HepG2 (cell line): ENCODE data around the gene UQCR11.

ENCODE experiments used
- KDM1A ChIP-seq: IDR thresholded peaks from 2 replicates; pipeline ENCODE4 v1.6.1; 2016; ENCODE audit warnings: missing compliant biosample characterization
- POGZ ChIP-seq: sonication (generic); formaldehyde crosslinking; IDR thresholded peaks from 2 replicates; pipeline ENCODE4 v1.4.0; 2020; ENCODE audit warnings: mild to moderate bottlenecking, missing genetic modification reagents
- SNAI1 ChIP-seq: sonication (generic); formaldehyde crosslinking; IDR thresholded peaks from 2 replicates; pipeline ENCODE4 v1.5.0; 2020; ENCODE audit warnings: mild to moderate bottlenecking, missing genetic modification reagents, borderline replicate concordance
- TF ChIP-seq, protein P1 (sequence below): sonication (generic); formaldehyde crosslinking; IDR thresholded peaks from 2 replicates; pipeline ENCODE4 v1.9.0; 2021; ENCODE audit warnings: missing genetic modification reagents, borderline replicate concordance
- TF ChIP-seq, protein P2 (sequence below): sonication (generic); formaldehyde crosslinking; IDR thresholded peaks from 2 replicates; pipeline ENCODE4 v1.8.1; 2023; ENCODE audit warnings: missing genetic modification reagents, inconsistent platforms, borderline replicate concordance
- TF ChIP-seq, protein P3 (sequence below): sonication (generic); formaldehyde crosslinking; IDR thresholded peaks from 2 replicates; pipeline ENCODE4 v1.5.0; 2020; ENCODE audit warnings: mild to moderate bottlenecking, missing genetic modification reagents, moderate library complexity
- TF ChIP-seq, protein P4 (sequence below): sonication (generic); formaldehyde crosslinking; IDR thresholded peaks from 2 replicates; pipeline ENCODE4 v1.9.0; 2021; ENCODE audit warnings: missing genetic modification reagents, borderline replicate concordance
- TF ChIP-seq, protein P5 (sequence below): sonication (generic); formaldehyde crosslinking; IDR thresholded peaks from 2 replicates; pipeline ENCODE4 v1.4.0; 2020; ENCODE audit warnings: mild to moderate bottlenecking, missing genetic modification reagents, borderline replicate concordance

DNA sequence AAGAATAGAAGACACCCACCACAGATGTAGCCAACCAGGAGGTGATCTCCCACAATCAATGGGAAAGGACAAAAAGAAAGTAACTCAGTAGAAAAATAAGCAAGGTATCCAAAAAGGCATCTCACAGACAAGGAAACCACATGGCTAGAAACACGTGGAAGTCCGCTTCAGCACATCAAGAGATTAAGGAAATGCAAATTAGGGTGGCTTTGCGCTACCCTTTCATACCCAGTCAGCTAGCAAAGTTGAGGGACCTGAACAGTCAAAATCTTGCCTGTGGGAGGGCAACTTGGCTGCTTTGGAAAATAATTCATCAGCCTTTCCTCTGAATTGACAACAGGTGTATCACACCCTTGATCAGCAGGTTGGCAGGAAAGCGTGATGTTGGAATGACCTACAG lies 11.6 kb upstream of the UQCR11 start:
- TF ChIP-seq, protein P1, sequence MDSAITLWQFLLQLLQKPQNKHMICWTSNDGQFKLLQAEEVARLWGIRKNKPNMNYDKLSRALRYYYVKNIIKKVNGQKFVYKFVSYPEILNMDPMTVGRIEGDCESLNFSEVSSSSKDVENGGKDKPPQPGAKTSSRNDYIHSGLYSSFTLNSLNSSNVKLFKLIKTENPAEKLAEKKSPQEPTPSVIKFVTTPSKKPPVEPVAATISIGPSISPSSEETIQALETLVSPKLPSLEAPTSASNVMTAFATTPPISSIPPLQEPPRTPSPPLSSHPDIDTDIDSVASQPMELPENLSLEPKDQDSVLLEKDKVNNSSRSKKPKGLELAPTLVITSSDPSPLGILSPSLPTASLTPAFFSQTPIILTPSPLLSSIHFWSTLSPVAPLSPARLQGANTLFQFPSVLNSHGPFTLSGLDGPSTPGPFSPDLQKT (CRISPR knock-in tag): no peak
- TF ChIP-seq, protein P2, sequence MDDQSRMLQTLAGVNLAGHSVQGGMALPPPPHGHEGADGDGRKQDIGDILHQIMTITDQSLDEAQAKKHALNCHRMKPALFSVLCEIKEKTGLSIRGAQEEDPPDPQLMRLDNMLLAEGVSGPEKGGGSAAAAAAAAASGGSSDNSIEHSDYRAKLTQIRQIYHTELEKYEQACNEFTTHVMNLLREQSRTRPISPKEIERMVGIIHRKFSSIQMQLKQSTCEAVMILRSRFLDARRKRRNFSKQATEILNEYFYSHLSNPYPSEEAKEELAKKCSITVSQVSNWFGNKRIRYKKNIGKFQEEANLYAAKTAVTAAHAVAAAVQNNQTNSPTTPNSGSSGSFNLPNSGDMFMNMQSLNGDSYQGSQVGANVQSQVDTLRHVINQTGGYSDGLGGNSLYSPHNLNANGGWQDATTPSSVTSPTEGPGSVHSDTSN (CRISPR knock-in tag): no peak
- TF ChIP-seq SNAI1 (CRISPR knock-in tag): no peak
- TF ChIP-seq, protein P3, sequence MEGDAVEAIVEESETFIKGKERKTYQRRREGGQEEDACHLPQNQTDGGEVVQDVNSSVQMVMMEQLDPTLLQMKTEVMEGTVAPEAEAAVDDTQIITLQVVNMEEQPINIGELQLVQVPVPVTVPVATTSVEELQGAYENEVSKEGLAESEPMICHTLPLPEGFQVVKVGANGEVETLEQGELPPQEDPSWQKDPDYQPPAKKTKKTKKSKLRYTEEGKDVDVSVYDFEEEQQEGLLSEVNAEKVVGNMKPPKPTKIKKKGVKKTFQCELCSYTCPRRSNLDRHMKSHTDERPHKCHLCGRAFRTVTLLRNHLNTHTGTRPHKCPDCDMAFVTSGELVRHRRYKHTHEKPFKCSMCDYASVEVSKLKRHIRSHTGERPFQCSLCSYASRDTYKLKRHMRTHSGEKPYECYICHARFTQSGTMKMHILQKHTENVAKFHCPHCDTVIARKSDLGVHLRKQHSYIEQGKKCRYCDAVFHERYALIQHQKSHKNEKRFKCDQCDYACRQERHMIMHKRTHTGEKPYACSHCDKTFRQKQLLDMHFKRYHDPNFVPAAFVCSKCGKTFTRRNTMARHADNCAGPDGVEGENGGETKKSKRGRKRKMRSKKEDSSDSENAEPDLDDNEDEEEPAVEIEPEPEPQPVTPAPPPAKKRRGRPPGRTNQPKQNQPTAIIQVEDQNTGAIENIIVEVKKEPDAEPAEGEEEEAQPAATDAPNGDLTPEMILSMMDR: no peak
- TF ChIP-seq, protein P4, sequence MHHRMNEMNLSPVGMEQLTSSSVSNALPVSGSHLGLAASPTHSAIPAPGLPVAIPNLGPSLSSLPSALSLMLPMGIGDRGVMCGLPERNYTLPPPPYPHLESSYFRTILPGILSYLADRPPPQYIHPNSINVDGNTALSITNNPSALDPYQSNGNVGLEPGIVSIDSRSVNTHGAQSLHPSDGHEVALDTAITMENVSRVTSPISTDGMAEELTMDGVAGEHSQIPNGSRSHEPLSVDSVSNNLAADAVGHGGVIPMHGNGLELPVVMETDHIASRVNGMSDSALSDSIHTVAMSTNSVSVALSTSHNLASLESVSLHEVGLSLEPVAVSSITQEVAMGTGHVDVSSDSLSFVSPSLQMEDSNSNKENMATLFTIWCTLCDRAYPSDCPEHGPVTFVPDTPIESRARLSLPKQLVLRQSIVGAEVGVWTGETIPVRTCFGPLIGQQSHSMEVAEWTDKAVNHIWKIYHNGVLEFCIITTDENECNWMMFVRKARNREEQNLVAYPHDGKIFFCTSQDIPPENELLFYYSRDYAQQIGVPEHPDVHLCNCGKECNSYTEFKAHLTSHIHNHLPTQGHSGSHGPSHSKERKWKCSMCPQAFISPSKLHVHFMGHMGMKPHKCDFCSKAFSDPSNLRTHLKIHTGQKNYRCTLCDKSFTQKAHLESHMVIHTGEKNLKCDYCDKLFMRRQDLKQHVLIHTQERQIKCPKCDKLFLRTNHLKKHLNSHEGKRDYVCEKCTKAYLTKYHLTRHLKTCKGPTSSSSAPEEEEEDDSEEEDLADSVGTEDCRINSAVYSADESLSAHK (CRISPR knock-in tag): no peak
- TF ChIP-seq KDM1A: no peak
- TF ChIP-seq POGZ (CRISPR knock-in tag): no peak
- TF ChIP-seq, protein P5, sequence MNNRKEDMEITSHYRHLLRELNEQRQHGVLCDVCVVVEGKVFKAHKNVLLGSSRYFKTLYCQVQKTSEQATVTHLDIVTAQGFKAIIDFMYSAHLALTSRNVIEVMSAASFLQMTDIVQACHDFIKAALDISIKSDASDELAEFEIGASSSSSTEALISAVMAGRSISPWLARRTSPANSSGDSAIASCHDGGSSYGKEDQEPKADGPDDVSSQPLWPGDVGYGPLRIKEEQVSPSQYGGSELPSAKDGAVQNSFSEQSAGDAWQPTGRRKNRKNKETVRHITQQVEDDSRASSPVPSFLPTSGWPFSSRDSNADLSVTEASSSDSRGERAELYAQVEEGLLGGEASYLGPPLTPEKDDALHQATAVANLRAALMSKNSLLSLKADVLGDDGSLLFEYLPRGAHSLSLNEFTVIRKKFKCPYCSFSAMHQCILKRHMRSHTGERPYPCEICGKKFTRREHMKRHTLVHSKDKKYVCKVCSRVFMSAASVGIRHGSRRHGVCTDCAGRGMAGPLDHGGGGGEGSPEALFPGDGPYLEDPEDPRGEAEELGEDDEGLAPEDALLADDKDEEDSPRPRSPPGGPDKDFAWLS (CRISPR knock-in tag): no peak
